Gastrocnemius medialis (tissue), 4 donors: ENCODE data around the gene SP3. TPM values are rescaled to one million over a fixed set of nuclear protein-coding genes. Genes with fewer than 3 reads are reported as not detected.

Experiments used
- ATAC-seq, 2 donors: fragments of 150-250 bp; one replicate each; pipeline ENCODE4 v1.9.1; 2016
- DNase-seq, 2 donors: peaks; one replicate each; pipeline ENCODE4 v3.0.0-alpha.2; 2019
- H3K27ac ChIP-seq, 4 donors: fragments of 200-600 bp; sonication (generic); 1 replicate in 1 of 4; 2 replicates in 3 of 4; pipeline ENCODE4 v1.5.1; 2016 to 2018; ENCODE audit warnings: mild to moderate bottlenecking in 2 of 4, moderate library complexity in 1 of 4
- H3K27me3 ChIP-seq, 3 donors: fragments of 200-600 bp; sonication (generic) in 2 of 3; 1 replicate in 1 of 3; 2 replicates in 2 of 3; pipeline versions ENCODE4 v1.5.1 to v1.6.0; 2016 to 2019; ENCODE audit warnings: mild to moderate bottlenecking in 1 of 3, moderate library complexity in 1 of 3
- H3K36me3 ChIP-seq, 2 donors: fragments of 200-600 bp; sonication (generic) in 1 of 2; one replicate each; pipeline ENCODE4 v1.5.1; 2017 to 2018
- H3K4me1 ChIP-seq, 2 donors: fragments of 200-600 bp; sonication (generic) in 1 of 2; one replicate each; pipeline ENCODE4 v1.5.1; 2016 to 2017; ENCODE audit warnings: mild to moderate bottlenecking in 2 of 2
- H3K4me3 ChIP-seq, 4 donors: fragments of 200-600 bp; sonication (generic) in 3 of 4; 1 replicate in 1 of 4; 2 replicates in 3 of 4; pipeline ENCODE4 v1.5.1; 2016 to 2019; ENCODE audit warnings: mild to moderate bottlenecking in 2 of 4
- H3K9me3 ChIP-seq, 3 donors: fragments of 200-600 bp; sonication (generic) in 2 of 3; 1 replicate in 1 of 3; 2 replicates in 2 of 3; pipeline ENCODE4 v1.5.1; 2016 to 2019
- CTCF ChIP-seq, 5 experiments: fragments of 450-650 bp in 3 of 5; fragments of 200-600 bp in 2 of 5; sonication (generic) in 2 of 5; IDR thresholded peaks in 4 of 5; conservative IDR thresholded peaks in 1 of 5; 1 replicate in 4 of 5; 2 replicates in 1 of 5; pipeline ENCODE4 v1.5.1; 2016 to 2019; ENCODE audit warnings: antibody characterized with exemption in 5 of 5, mild to moderate bottlenecking in 3 of 5, moderate library complexity in 3 of 5
- POLR2A ChIP-seq, 2 donors: fragments of 450-650 bp; IDR thresholded peaks; one replicate each; pipeline ENCODE4 v1.6.1; 2017; ENCODE audit warnings: antibody characterized with exemption in 2 of 2, mild to moderate bottlenecking in 2 of 2, moderate library complexity in 2 of 2
- in situ Hi-C, 4 donors: fragments of 200-750 bp; cut with MboI; loops; one replicate each; pipeline versions ENCODE4 v1.15.0 to v1.8.0; 2017; ENCODE audit warnings: low sequenced_read_pairs in 4 of 4
- intact Hi-C: fragments of 100-400 bp; cut with DNase I; formaldehyde crosslinking; loops from one replicate; pipeline ENCODE4 v1.15.1; 2023; ENCODE audit warnings: low total_unique reads
- total RNA-seq, 4 donors: library from RNA; depleted of rRNA; stranded (reverse); fragments of >200 nt; gene quantifications; one replicate each; pipeline versions ENCODE4 v1.1.0 to v1.2.3, GENCODE V29; 2016

Gene SP3
- total RNA-seq, 4 donors from 2014 or later = 47.9 to 68.9 (median 58.7) TPM

- Histone ChIP-seq H3K36me3 (peaks cover 0 to 14% of the 10 kb centered on the region in 2 donors), H3K4me3 (no peak overlapping the region), H3K27ac (no peak overlapping the region), H3K9me3 (no peaks in the 10 kb centered on the region), H3K27me3 (no peaks in the 10 kb centered on the region), H3K4me1 (peaks cover 82 to 85% of the 10 kb centered on the region in 2 donors)
- TF ChIP-seq CTCF (IDR thresholded peaks at IDR 0.05 in 4 of 5, conservative IDR thresholded peaks at IDR 0.05 in 1 of 5) (no peak), POLR2A (IDR thresholded peaks at IDR 0.05) (no peak)
- no peak for ATAC-seq
- intact Hi-C loops = loop anchor here (10.0 kb wide), 1 partner anchor 389 kb away; no protein-coding TSS in a partner anchor
- no peak for DNase-seq
- in situ Hi-C loops = no loop called here
These were observed 9.3 kb downstream of the SP3 start for GRCh38 chr2:173955867-173956266.

GRCh38 chr2:173955004-173955403 is 10.2 kb downstream of the SP3 start:
- peaks cover 0 to 14% of the 10 kb centered on the region in 2 donors for H3K36me3 ChIP-seq
- no peaks in the 10 kb centered on the region for H3K27me3 ChIP-seq
- TF ChIP-seq CTCF (IDR thresholded peaks at IDR 0.05 in 4 of 5, conservative IDR thresholded peaks at IDR 0.05 in 1 of 5) (peak in 1 of 5 experiments; percentile 32), POLR2A (IDR thresholded peaks at IDR 0.05) (no peak)
- no peak overlapping the region for H3K4me3 ChIP-seq
- in situ Hi-C loops (no loop called here), intact Hi-C loops (loop anchor here (10.0 kb wide), 1 partner anchor 390 kb away; no protein-coding TSS in a partner anchor)
- no peak for DNase-seq
- peaks cover 75 to 80% of the 10 kb centered on the region in 2 donors for H3K4me1 ChIP-seq
- ATAC-seq = peak in 1 of 2 donors; percentile 58
- no peak overlapping the region for H3K27ac ChIP-seq
- H3K9me3 ChIP-seq = no peaks in the 10 kb centered on the region

GRCh38 chr2:173953047-173953424 is 12.1 kb downstream of the SP3 start:
- Histone ChIP-seq H3K36me3 (peaks cover 0 to 14% of the 10 kb centered on the region in 2 donors), H3K4me1 (peaks cover 80 to 85% of the 10 kb centered on the region in 2 donors), H3K27ac (no peak overlapping the region), H3K9me3 (no peaks in the 10 kb centered on the region), H3K27me3 (no peaks in the 10 kb centered on the region), H3K4me3 (peak overlapping the region in 1 of 4 donors; percentile 6)
- ATAC-seq = no peak
- intact Hi-C loops (loop anchor here (10.0 kb wide), 1 partner anchor 392 kb away; no protein-coding TSS in a partner anchor), in situ Hi-C loops (no loop called here)
- TF ChIP-seq CTCF (IDR thresholded peaks at IDR 0.05 in 4 of 5, conservative IDR thresholded peaks at IDR 0.05 in 1 of 5) (no peak), POLR2A (IDR thresholded peaks at IDR 0.05) (no peak)
- DNase-seq = no peak

GRCh38 chr2:173952267-173953046 is 12.7 kb downstream of the SP3 start:
- Histone ChIP-seq H3K4me3 (peak overlapping the region in 1 of 4 donors; percentile 6), H3K27me3 (no peaks in the 10 kb centered on the region), H3K27ac (no peak overlapping the region), H3K36me3 (peaks cover 0 to 14% of the 10 kb centered on the region in 2 donors), H3K4me1 (peaks cover 80 to 85% of the 10 kb centered on the region in 2 donors), H3K9me3 (no peaks in the 10 kb centered on the region)
- intact Hi-C loops = loop anchor here (10.0 kb wide), 1 partner anchor 392 kb away; no protein-coding TSS in a partner anchor
- DNase-seq = no peak
- TF ChIP-seq CTCF (IDR thresholded peaks at IDR 0.05 in 4 of 5, conservative IDR thresholded peaks at IDR 0.05 in 1 of 5) = no peak
- TF ChIP-seq POLR2A (IDR thresholded peaks at IDR 0.05) = no peak
- no peak for ATAC-seq
- in situ Hi-C loops = no loop called here
